Tracheal epithelial cell (primary cell): ENCODE measurements around the gene SASS6. TPM values are rescaled to one million over a fixed set of nuclear protein-coding genes. Genes with fewer than 3 reads are reported as not detected.

ENCODE experiments used
- total RNA-seq: library from RNA; depleted of rRNA; stranded (reverse); fragments of >200 nt; gene quantifications from 2 replicates; pipeline ENCODE4 v1.2.1, GENCODE V29; 2014

Gene SASS6
- total RNA-seq: 1.3 and 1.4 TPM in 2 replicates

DNA sequence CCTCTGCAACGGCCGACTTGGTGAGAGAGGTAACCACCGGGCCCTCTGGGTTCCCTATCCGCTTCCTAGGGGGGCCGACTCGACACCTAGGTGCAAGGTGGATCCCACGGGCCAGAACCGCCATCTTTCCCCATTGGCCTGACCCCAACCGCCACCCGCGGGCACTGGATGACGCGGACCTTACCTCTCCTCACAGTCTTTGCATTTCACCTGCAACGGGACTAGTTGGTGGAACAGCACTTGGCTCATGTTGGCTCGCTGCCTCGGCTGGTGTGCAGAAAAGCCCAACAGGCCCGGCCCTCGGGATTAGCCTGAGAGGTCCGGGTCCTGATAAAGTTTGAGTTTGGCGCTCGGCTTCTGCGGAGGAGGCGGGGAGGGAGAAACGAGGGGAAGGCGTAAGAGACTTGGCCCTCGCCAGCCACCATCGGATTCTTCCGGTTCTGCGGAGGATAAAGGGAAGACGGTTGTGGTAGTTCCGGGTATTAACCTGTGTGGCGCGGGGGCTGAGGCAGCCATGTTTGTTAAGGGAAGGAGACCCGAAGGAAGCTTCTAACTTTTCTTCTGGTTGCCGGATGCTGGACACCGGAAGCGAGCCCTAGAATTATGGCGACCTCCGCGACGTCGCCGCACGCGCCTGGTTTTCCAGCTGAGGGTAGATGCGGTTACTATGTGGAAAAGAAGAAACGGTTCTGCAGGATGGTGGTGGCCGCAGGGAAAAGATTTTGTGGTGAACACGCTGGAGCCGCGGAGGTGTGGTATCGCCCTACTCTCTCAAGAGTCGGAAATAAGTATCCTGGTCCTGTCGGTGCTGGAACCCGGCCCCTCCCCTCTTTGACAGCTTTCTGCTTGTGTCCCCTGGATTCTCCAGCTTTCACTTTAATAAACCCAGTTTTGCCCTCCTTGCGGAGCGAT, at the start of gene SASS6, which contains the start of gene TRMT13:
Gene SASS6, minus strand, starts transcription at position 365 of the 912 bp plus-strand sequence. Its CDS starts 116 bp downstream, at position 249.
Gene TRMT13, plus strand, starts transcription at position 598 of the 912 bp plus-strand sequence. Its CDS starts 6 bp downstream, at position 604.

GRCh38 chr1:100178091-100178490, 45.4 kb upstream of the SASS6 start, which contains the start of gene LRRC39:
TSS of gene LRRC39 (minus strand) at chr1:100178256. CDS start at chr1:100168516, 9,740 bp downstream.

Other genes with a start within 250 kb of the SASS6 start
- 27.7 and 33.2 TPM in 2 replicates for gene SLC35A3, start 162.9 kb downstream of the SASS6 start, total RNA-seq
- gene TRMT13, start 233 bp upstream of the SASS6 start, total RNA-seq: 4.8 and 7.5 TPM in 2 replicates
- 0.43 TPM in 1 of 2 replicates, not detected in the other for gene LRRC39, start 45.3 kb upstream of the SASS6 start, total RNA-seq
- gene DBT, start 116.9 kb upstream of the SASS6 start, total RNA-seq: 3.4 and 6.4 TPM in 2 replicates
- 38.6 and 48.0 TPM in 2 replicates for gene RTCA, start 133.3 kb upstream of the SASS6 start, total RNA-seq
- gene CDC14A, start 219.6 kb upstream of the SASS6 start, total RNA-seq: 1.3 and 2.2 TPM in 2 replicates